HG03439 (cell line): ENCODE measurements around the gene SLC35G1.

Experiments used
- ATAC-seq: cut with Tn5 transposase; IDR thresholded peaks from one replicate; pipeline ENCODE4 v1.9.1; 2021; ENCODE audit warnings: mild to moderate bottlenecking, moderate library complexity; ENCODE audit not compliant: unreplicated experiment

SLC35G1 gene

DNA sequence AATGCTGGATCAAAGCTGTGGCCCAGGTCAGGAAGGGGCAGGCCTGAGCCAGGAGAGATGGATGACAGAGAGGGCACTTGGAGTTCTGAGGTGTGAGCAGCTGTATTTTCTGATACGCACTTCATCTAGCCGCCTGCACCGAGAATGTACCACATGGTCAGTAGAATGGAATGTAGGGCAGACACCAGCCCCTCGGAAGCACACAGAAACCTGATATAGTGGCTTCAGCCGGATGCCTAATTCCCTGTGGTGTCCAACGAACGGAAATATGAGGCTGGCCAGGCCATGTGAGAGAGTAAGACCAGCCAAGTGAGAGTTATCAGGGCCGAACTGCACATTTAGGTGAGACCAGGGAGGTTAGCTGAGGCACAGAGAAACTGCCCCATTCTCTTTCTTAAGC, 53.3 kb downstream of the SLC35G1 start:
- ATAC-seq = no peak

DNA sequence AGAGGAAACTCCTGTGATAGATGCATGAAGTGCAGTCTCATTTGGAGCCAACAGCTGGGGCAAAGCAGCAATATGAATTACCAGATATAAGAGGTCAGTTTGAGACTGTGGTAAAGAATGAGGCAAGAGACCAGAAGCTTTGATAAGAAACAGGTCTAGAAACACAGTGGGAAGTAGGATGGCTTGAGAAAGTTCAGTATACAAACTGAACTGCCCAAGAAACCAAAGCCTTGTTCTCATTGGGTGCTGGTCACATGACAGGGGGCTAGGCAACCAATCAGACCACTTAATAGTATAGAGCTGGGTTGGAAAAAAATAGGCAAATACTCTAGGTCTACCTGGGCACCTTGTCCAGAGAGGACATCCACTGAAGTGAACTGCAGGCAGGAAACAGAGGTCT, 53.7 kb downstream of the SLC35G1 start:
- ATAC-seq = no peak

DNA sequence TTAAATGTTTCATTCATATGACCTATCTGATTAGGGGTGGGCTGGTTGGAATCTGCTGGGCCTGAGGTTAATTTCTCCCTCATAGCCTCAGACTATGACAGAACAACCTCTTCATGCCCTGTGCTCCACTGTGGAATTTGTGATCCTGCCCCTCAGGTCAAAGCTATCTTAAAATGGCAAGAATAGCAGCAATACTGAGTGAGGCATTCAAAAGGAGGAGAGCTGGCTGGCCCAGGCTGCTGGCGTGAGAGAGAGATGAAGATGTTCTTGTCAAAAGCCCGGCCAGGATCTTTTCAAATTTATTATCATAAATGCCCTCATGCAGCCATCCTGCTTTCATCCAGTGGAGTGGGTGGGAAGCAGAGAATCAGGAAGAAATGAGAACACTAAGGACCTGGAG, 58.1 kb downstream of the SLC35G1 start:
- no peak for ATAC-seq
